GM12891 (cell line): Measurements from ENCODE around the gene ADGRV1.

Source experiments
- POLR2A ChIP-seq: IDR thresholded peaks from 2 replicates; pipeline ENCODE4 v1.6.1; 2011; ENCODE audit warnings: low read depth, low read length, control low read depth
- POLR2AphosphoS5 ChIP-seq: IDR thresholded peaks from 2 replicates; pipeline ENCODE4 v1.6.1; 2011; ENCODE audit warnings: low read depth, low read length, control low read depth
- SPI1 ChIP-seq: IDR thresholded peaks from 2 replicates; pipeline ENCODE4 v1.6.1; 2011; ENCODE audit warnings: low read depth, low read length, control low read depth
- TAF1 ChIP-seq: IDR thresholded peaks from 2 replicates; pipeline ENCODE4 v1.6.1; 2011; ENCODE audit warnings: low read depth, low read length, control low read depth

DNA sequence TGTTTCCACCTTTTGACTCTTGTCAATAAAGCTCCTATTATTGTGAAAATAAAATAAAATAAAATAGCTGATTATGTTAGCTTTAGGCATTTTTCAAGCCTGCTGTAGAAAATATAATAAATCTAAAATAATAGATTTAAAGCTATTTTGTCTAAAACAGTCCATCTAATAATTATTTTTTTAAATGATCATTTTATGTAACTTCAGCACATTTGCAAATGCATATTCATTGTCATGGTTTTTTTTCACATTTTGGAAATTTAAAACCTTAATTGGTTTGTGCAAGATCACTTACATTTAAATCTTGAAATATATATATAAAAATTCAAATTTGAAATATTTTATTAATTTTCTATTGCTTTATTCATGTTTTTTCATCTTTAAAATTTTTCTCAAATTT lies 159.8 kb downstream of the ADGRV1 start:
- TF ChIP-seq POLR2A (no peak), POLR2AphosphoS5 (no peak), TAF1 (no peak), SPI1 (no peak)
